ENCODE data around the gene PAPPA.

Gene PAPPA

GRCh38 chr9:116334546-116335150, 181.1 kb downstream of the PAPPA start:
- no peaks in the 10 kb centered on the region for H3K4me1 ChIP-seq (ENCODE audit: control insufficient read depth in 1 of 2, insufficient read depth in 1 of 2, low read depth in 1 of 2, low read length in 1 of 2)
- no peak for TF ChIP-seq CTCF (IDR thresholded peaks at IDR 0.05)
- H3K27ac ChIP-seq, result no peak overlapping the region
- no peaks in the 10 kb centered on the region for H3K9me3 ChIP-seq
- H3K4me3 ChIP-seq (ENCODE audit: low read depth in 1 of 2, low read length in 1 of 2), result no peak overlapping the region
- no peaks in the 10 kb centered on the region for H3K36me3 ChIP-seq
- peaks cover 11% of the 10 kb centered on the region for H3K27me3 ChIP-seq

GRCh38 chr9:116335392-116335791, 181.8 kb downstream of the PAPPA start:
- no peaks in the 10 kb centered on the region for H3K9me3 ChIP-seq
- H3K36me3 ChIP-seq, result no peaks in the 10 kb centered on the region
- H3K4me3 ChIP-seq (ENCODE audit: low read depth in 1 of 2, low read length in 1 of 2), result no peak overlapping the region
- H3K27me3 ChIP-seq, result peaks cover 11% of the 10 kb centered on the region
- no peaks in the 10 kb centered on the region for H3K4me1 ChIP-seq (ENCODE audit: control insufficient read depth in 1 of 2, insufficient read depth in 1 of 2, low read depth in 1 of 2, low read length in 1 of 2)
- TF ChIP-seq CTCF (IDR thresholded peaks at IDR 0.05), result no peak
- H3K27ac ChIP-seq, result no peak overlapping the region

GRCh38 chr9:116336133-116336862, 182.7 kb downstream of the PAPPA start:
- H3K9me3 ChIP-seq, result no peaks in the 10 kb centered on the region
- H3K4me3 ChIP-seq (ENCODE audit: low read depth in 1 of 2, low read length in 1 of 2), result no peak overlapping the region
- peaks cover 11% of the 10 kb centered on the region for H3K27me3 ChIP-seq
- no peak for TF ChIP-seq CTCF (IDR thresholded peaks at IDR 0.05)
- H3K27ac ChIP-seq, result no peak overlapping the region
- no peaks in the 10 kb centered on the region for H3K36me3 ChIP-seq
- H3K4me1 ChIP-seq (ENCODE audit: control insufficient read depth in 1 of 2, insufficient read depth in 1 of 2, low read depth in 1 of 2, low read length in 1 of 2), result no peaks in the 10 kb centered on the region

- peaks cover 11% of the 10 kb centered on the region for H3K27me3 ChIP-seq
- H3K4me3 ChIP-seq (ENCODE audit: low read depth in 1 of 2, low read length in 1 of 2), result no peak overlapping the region
- no peaks in the 10 kb centered on the region for H3K36me3 ChIP-seq
- no peak for TF ChIP-seq CTCF (IDR thresholded peaks at IDR 0.05)
- H3K4me1 ChIP-seq (ENCODE audit: control insufficient read depth in 1 of 2, insufficient read depth in 1 of 2, low read depth in 1 of 2, low read length in 1 of 2), result no peaks in the 10 kb centered on the region
- H3K27ac ChIP-seq, result no peak overlapping the region
- no peaks in the 10 kb centered on the region for H3K9me3 ChIP-seq
Observed at GRCh38 chr9:116337015-116337414, 183.4 kb downstream of the PAPPA start.

GRCh38 chr9:116340270-116340669, 186.7 kb downstream of the PAPPA start:
- H3K36me3 ChIP-seq, result no peaks in the 10 kb centered on the region
- no peaks in the 10 kb centered on the region for H3K9me3 ChIP-seq
- H3K27me3 ChIP-seq, result no peaks in the 10 kb centered on the region
- no peak for TF ChIP-seq CTCF (IDR thresholded peaks at IDR 0.05)
- no peaks in the 10 kb centered on the region for H3K4me1 ChIP-seq (ENCODE audit: control insufficient read depth in 1 of 2, insufficient read depth in 1 of 2, low read depth in 1 of 2, low read length in 1 of 2)
- H3K4me3 ChIP-seq (ENCODE audit: low read depth in 1 of 2, low read length in 1 of 2), result no peak overlapping the region
- no peak overlapping the region for H3K27ac ChIP-seq

All from neutrophil (primary cell).